HG03460 (cell line): Measurements from ENCODE around the gene RNU1-1.
"Not testable (repeated sequence)": the region's sequence is repeated elsewhere in the genome, so short reads cannot be mapped to it uniquely, and the experiment has no call there.

Source experiments
- ATAC-seq: cut with Tn5 transposase; IDR thresholded peaks from one replicate; pipeline ENCODE4 v1.9.1; 2021; ENCODE audit not compliant: unreplicated experiment

Gene RNU1-1

DNA sequence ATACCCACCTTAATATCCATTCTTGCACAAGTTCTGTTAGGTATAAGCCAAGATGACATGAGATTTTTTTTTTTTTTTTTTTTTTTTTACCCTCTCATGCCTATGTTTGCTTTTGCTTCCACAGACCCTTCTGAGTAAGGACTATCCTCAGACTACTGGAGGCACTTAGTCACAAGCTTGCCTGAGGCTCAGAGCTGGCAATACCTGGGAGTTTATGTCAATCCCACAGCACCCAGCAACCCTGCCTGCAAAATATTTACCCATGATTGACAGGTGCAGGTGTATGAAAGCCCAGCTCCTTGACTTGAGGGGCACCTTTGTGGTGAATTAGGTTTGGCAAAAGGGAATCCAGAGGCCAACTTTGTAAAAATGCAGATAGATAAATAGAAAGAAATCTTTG lies 11.7 kb upstream of the RNU1-1 start:
- not testable (repeated sequence) for ATAC-seq

DNA sequence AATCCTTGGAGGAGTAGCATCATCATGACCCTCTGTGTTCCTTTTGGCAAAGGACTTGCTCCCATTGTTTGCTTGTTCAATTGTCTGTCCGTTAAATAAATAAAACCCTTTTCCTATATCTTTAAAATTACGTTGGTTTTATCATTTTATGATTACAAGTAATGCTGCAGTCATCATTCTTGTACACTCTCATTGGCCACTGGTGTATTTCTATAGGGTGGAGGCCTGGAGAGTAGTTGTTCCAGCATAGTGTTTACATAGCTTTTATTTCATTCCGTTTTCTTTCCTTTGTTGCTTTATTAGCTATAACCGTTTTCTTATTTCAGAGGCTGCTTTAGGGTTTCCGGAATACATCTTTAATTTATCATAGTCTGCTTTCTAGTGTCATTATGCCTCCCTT lies 7.6 kb upstream of the RNU1-1 start:
- ATAC-seq: not testable (repeated sequence)

DNA sequence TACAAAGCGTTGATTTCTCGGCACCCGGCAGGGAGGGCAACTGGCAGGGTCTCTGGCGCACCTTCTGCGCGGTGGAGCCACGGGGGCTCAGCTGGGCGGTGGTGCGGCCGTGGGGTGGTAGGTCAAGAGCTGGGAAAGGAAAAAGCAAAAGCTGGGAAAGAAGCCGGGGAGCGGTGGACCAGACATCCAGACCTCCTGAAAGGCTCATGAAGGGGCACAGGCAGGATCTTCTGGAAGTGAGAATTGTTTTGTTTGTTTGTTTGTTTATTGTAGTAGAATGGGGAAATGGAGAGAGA lies 7.2 kb upstream of the RNU1-1 start:
- ATAC-seq: no peak

DNA sequence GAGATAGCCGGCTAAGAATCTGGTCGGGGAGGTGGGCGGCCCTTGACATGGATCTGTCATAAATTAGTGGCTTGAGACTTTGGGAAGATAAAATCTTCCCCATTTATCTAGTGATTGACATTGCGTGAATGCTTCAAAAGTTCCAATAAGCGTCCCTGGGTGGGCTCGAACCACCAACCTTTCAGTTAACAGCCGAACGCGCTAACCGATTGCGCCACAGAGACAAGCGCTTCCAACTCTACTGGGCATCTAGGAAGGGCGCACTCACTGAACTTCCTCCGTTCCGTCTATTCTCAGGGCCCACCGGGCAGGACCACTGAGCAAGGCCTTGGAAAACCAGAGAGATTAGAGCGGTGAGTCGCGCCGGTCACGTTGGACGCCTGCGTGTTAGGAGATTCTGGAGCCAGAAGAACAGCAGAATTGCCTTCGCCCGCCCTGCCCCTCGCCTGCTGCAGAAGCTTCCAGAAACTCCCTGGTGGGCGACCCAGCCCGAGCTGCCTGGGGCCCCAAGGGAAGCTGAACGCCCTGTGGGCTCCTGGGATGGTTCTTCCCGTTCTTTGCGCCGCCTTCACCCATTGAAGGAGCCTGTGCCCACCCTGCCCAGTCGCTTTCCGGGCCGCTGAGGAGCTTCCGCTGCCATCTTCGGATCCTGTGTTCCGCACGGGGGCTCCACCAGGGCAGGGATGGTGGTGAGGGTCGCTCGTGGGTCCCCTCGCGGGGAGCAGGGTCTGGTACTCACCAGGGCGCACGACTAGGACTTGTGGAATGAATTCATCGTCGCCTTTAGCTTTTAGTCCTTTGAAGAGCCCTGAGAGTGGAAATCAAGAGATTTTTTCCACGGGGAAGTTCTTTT lies 6.6 kb upstream of the RNU1-1 start:
- ATAC-seq: not testable (repeated sequence)

DNA sequence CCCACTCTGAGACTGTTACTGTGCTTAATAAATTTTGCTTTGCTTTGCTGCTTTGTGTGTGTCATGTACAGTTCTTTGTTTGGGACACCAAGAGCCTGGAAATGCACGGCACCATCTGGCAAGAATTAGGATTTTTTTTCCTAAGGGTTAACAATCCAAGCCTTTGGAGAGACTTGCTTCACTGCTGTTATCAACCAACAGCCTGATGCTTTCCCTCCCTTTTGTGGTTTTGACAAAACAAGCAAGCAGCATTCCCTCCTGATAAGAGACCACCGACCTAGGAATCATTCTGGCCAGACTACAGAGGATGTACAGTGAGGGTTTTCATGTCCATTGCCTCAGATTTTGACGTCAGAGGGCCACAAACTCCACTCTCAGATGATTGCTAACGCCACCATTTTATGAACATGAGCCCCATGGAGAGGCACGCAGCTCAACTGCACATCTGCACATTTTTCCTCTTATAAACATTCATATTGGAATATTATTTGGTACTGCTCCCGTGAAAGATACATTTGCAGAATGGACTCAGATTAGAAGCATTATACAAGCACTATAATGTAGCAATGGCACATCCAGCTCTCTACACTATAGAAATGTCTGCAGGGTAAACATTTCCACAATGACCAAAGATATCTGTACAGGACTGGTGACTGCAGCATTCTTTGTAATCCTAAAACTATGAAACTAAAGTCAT lies 5.3 kb upstream of the RNU1-1 start:
- ATAC-seq: not testable (repeated sequence)

DNA sequence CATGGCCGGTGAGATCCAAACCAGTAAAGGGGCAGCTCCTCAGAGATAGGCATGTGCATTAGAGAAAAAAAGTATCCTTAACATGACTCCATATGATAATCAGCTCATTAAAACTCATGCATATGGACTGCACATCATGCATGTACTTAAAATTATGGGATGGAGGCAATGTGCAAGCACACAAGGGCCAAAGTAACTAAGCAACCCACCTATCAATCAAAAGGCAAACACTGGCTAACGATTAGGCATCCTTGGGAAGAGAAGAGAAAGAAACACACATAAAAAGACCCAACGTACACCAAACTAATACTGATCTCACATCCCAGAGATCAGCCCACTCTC lies 4.8 kb upstream of the RNU1-1 start:
- ATAC-seq: not testable (repeated sequence)

DNA sequence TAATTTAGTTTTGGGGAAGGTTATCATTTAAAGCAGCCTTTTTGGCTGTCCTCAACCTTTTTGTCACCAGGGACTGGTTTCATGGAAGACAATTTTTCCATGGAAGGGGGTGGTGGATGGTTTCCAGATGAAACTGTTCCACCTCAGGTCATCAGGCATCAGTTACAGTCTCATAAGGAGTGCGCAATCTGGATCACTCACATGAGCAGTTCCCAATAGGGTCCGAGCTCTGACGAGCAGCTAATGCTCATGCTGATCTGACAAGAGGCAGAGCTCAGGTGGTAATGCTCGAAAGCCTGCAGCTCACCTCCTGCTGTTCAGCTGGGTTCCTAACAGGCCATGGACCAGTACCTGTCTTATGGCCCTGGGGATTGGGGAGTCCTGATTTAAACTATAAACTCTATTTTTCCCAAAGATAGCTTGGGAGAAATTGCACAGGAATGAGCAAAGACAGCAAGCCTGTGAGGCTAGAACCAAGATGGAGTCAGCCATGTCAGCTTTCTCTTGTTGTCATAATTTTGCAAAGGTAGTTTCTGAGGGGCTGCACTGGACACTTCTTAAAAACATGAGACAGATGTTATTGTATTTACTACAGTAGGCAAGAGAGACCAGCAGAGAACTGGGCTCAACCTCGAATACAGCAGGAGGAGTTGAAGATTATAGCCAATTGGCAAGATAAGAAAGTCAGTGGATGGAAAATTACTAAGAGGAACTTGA lies 2.8 kb upstream of the RNU1-1 start:
- not testable (repeated sequence) for ATAC-seq

DNA sequence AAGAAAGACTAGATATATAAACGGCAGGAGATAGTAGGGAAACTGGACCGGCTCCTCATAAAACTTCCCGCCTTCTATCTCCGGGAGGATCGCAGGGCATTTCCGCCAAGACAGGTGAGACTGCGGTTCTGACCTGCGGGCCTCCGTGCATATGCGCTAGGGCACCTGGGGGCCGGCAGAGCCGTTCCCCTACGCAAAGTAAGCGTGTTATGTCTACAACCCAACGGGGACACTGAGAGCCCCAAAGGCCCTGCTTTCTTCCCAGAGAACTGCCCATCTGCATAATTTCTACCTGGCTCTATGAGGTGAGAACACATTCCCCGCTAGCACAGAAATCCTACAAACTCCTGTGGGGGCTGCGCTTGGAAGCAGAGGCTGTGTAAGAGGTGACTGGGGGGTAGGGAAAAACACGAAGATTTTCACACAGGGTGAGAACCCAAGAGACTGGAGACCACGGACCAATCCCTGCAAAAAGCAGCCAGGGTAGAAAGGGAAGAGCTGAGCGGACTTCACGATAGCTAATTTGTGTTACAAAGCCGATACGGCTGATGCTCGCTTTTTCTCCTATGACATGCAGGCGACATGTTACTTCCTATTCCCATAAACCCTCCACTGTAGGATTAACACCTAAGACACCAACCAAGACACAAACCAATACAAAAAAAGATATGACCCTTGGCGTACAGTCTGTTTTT lies 526 bp downstream of the RNU1-1 start:
- peak; percentile 92 for ATAC-seq

DNA sequence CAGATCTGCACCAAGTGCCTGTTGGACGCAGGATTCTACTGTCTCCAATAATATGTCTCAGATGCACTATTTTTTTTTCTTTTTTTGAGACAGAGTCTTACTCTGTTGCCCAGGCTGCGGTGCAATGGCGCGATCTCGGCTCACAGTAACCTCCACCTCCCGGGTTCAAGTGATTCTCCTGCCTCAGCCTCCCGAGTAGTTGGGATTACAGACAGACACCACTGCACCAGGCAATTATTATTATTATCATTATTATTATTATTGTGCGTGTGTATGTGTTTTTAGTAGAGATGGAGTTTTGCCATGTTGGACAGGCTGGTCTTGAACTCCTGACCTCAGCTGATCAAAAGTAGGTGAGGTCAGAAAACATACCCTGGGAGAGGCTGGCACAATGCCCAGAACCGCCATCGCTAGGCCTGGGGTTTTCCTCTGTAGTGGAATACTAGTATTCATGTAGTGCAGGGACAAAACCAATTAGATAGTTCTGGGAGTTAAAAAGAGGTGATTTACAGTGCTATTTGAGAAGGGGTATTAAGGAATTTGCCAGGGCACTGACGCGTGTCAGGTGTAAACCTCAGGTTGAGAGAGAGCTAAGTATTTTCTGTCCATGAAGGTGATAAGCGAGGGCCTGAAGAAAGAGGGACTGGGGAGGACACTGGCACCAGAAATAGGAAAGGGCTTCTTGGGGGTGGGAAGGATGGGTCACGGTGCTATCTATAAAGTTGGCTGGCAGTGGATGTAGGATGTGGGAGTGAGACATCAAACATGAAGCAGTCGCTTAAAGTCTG lies 1.3 kb downstream of the RNU1-1 start:
- not testable (repeated sequence) for ATAC-seq

DNA sequence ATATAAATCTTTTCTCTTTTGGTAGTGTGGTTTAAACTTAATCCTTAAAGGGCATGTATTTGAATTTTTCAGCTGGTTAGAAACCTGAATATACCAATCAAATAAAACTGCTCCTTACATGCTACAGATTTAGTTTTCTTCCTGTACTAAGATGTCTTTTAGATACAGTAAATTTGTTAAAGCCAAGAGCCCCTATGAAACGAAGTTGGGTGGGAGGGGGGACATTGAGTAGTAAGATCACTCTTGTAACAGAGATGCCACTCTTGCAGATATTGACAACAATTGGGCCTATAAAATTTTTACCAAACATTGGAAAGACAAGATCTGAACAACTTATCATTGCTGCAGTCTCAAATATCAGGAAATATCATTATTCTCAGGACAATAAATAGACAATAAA lies 2.2 kb downstream of the RNU1-1 start:
- ATAC-seq: not testable (repeated sequence)

DNA sequence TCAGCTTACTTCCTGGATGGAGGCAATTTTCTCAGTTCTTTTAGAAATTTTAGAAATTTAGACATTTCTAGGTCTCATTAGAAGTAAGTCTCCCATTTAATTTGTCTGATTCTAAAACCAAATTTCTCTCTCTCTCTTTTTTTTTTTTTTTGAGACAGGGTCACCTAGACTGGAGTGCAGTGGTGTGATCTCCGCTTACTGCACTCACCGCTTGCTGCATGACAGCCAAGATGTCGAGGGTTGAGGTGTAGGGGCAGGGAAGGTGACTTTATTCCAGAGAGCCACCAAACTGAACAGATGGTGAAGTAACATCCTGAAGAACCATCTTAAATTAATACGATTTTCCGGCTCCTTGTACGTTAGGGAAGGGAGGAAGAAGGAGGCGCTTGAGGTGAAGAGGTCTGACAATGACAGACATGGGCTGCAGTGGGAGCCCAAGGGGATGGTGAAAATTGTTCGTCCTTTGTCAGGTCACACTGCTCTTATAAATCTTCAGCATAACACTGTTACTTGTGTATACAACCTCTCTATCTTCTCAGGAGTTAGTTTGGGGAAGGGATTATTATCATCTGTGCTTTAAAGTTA lies 5.1 kb downstream of the RNU1-1 start:
- ATAC-seq: not testable (repeated sequence)

DNA sequence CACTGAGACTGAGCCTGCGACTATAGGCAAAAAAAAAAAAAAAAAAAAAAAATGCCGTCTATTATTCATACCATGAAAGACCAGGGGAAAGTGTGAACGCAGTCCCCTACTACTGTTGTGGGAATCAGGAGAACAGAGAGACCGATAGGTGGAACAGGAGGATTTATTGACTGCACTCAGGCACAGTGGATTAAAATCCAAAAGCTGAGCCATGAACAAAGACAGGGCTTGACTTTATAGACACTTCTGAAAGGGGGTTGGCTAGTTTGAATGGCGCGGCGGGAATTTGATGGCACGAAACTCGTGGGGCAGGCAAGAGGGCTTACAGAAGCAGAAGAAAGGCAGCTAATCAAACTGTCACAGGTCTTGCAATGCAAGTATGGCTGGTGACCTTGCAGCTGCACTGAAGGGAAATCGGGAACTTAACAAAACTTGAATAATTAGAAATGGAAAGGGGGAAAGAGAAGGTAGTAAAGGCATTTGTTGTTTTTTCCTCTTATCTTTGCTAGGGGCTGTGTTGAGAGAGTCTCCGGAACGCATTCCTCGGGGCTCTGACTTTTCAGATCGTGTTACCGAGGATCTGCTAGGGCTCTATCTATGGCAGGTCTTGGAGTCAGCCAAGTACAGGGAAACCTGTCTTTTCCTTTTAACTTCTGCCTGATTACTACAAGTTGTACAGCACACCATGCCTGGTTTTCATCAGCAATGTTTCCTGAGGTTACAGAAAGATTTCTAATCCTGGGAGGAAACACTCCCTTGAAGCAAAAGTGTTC lies 7.5 kb downstream of the RNU1-1 start:
- ATAC-seq: not testable (repeated sequence)

DNA sequence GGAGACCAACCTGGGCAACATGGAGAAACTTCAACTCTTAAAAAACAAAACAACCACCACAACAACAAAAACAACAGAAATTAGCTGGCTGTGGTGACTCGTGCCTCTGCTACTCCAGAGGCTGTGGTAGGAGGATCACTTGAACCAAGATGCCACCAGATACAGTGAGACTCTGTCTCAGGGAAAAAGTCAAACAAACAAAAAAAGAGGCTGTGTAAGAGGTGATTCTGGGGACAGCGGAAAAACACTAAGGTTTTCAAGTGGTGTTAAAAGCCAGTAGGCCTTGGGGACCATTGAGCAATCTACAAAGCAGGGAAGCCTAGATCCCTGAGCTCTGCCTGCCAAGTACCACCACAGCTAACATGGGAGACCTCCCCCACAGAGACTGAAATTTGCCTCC lies 8.2 kb downstream of the RNU1-1 start:
- ATAC-seq: not testable (repeated sequence)

DNA sequence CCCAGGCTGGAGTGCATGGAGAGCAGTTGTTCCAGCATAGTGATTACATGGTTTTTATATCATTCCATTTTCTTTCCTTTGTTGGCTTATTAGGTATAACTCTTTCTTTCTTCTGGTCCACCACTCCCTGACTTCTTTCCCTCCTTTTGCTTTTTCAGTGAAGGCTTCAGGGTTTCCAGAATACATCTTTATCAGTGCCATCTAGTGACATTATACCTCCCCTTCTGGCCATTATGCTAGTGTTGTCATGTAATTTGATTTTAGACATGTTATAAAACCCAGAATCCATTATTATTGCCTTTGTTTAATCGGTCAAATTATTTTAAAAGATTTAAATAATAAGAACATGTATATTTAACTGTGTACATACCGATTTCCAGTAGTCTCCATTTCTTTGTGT lies 10.6 kb downstream of the RNU1-1 start:
- no peak for ATAC-seq

DNA sequence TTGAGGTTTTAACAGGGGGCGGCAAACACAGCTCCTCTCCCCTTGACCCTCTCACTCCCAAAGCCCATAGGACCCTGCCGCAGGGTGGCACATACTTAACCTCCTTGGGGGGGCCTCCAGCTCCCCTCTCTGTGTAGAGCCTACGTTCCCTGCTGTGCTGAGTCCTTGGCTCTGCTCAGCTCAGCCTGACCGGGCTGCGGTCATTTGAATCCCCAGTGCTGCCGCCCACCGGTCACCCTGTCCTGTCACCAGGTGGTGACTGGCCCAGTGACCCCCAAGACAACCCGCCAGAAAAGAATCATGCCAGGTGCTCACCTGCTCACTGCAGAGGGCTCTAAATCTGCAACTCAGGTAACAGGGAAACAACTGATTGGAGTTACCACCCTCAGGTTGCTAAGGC lies 12.6 kb downstream of the RNU1-1 start:
- not testable (repeated sequence) for ATAC-seq

DNA sequence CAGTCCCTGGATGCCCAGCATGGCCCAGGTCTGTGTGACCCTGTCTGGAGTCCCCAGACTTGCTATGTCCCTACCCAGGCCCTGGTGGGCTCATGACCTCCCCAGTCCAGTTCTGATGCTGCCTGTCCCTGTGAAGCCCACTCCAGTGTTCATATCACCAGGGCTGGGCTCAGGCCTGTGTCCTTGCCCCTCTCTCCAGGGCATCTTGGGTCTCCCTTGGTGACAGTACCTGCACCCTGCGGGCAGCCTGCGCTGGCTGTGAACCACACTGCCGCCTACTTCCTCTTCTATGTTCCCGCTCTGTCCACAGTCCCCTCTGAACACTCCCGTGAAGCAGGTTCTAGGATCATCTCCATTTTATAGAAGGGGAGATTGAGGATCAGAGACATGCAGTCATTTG lies 13.1 kb downstream of the RNU1-1 start:
- ATAC-seq: not testable (repeated sequence)

DNA sequence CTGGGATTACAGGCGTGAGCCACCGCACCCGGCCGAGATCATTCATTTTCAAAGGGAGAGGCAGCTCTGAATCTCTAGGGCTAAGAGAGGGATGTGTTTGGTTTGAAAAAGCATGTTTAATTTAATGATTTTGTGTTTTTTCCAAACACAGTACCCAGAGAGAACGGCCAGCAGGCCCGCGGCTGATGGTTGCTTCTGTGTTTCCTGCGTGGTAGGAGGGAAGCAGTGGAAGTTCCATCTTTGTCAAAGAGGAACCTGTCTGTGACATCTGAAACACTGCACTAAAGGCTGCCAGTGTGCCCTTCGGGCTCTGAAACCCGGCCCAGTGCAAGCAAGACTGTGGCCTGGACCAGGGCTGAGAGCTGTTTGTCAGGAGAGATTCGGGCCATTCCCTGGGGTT lies 13.6 kb downstream of the RNU1-1 start:
- not testable (repeated sequence) for ATAC-seq

DNA sequence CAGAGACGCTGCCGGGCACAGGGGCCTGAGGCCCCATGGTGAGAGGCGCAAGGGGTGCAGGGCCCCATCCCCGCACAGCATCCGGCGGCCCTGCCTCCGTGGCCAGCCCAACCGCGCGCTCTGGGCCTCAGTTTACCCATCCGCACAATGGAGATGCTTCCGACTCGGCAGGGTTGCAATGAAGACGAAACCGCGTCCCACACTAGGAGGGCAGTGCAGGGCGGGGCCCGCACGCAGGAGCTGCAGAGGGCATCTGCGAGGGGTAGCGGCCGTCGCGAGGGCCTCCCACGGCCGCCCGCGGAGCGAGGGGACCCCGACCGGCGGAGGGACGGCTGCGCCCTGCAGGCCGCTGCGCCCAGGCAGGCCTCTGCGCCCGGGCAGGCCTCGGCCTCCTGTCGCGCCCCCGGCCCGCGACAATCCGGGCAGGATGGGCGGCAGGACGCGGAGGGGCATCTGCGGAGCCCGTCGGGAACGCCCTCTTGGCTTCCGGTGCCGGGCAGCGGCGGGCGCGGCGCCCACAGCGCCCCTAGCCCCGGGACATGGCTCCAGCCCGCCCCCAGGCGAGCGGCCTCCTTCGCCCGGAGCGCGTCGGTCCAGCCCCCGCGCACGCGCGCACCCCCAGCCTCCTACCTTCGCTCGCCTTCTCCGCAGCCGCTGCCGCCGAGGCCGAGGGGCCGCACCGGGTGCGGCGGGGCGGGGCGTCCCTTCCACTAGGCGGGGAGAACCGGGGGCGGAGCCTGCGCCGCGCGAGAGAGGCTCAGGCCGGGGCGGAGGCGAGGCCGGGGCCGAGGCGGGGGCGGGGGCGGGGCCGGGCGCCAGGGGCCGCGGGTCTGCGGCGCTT lies 15.3 kb downstream of the RNU1-1 start:
- ATAC-seq: peak; percentile 75

DNA sequence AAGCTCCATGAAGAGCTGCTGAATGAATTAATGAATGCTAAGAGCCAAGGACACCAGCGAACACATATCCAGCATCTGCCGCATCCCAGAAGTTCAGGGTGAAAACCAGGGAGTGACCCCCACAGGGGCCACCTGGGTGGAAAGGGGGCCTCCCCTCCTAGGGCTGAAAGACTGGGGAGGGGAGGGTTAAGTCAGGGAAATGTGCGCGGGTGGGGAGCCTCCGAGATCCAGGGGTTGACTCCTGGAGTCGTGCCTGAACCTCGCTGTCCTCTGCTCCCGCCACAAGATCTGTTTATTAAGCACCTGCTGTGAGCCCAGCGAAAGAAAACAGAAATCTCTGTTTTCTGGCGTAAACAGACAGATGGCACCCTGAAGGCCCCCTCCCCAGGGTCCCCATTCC lies 16.0 kb downstream of the RNU1-1 start:
- ATAC-seq: not testable (repeated sequence)
